GM19099 (cell line): ENCODE data around the gene RAB19.

Experiments
- POLR2A ChIP-seq: IDR thresholded peaks from 3 replicates; pipeline ENCODE4 v1.6.1; 2011; ENCODE audit warnings: low read depth; ENCODE audit not compliant: insufficient read length; ENCODE audit errors: extremely low read depth

The RAB19 gene

GRCh38 chr7:140425718-140426117 is 21.9 kb downstream of the RAB19 start:
- TF ChIP-seq POLR2A = no peak

GRCh38 chr7:140426130-140426529 is 22.3 kb downstream of the RAB19 start:
- TF ChIP-seq POLR2A = no peak

GRCh38 chr7:140433396-140433795 is 29.5 kb downstream of the RAB19 start:
- TF ChIP-seq POLR2A = no peak

GRCh38 chr7:140435252-140435895 is 31.5 kb downstream of the RAB19 start:
- no peak for TF ChIP-seq POLR2A

- TF ChIP-seq POLR2A = no peak
These were observed 35.5 kb downstream of the RAB19 start for GRCh38 chr7:140439359-140439758.

- TF ChIP-seq POLR2A = no peak
These were observed 36.7 kb downstream of the RAB19 start for GRCh38 chr7:140440593-140440992.

GRCh38 chr7:140441519-140441918 is 37.7 kb downstream of the RAB19 start:
- TF ChIP-seq POLR2A = no peak

- TF ChIP-seq POLR2A = no peak
These were observed 42.6 kb downstream of the RAB19 start for GRCh38 chr7:140446467-140446866.

- TF ChIP-seq POLR2A = no peak
These were observed 44.0 kb downstream of the RAB19 start for GRCh38 chr7:140447841-140448240.

- no peak for TF ChIP-seq POLR2A
These were observed 45.1 kb downstream of the RAB19 start for GRCh38 chr7:140448781-140449480.

- TF ChIP-seq POLR2A = no peak
These were observed 47.9 kb downstream of the RAB19 start for GRCh38 chr7:140451716-140452115.

- TF ChIP-seq POLR2A = no peak
These were observed 49.4 kb downstream of the RAB19 start for GRCh38 chr7:140453273-140453672.

GRCh38 chr7:140454657-140455015 is 50.8 kb downstream of the RAB19 start:
- no peak for TF ChIP-seq POLR2A

GRCh38 chr7:140455743-140456142 is 51.9 kb downstream of the RAB19 start:
- TF ChIP-seq POLR2A = no peak

- no peak for TF ChIP-seq POLR2A
These were observed 52.7 kb downstream of the RAB19 start for GRCh38 chr7:140456551-140457051.

GRCh38 chr7:140458201-140458600 is 54.3 kb downstream of the RAB19 start:
- TF ChIP-seq POLR2A = no peak
